Panc1 (cell line): Measurements from ENCODE around the gene NCK2. TPM values are rescaled to one million over a fixed set of nuclear protein-coding genes. Genes with fewer than 3 reads are reported as not detected.

Experiments
- ATAC-seq: fragments of 200-7000 bp; cut with Tn5 transposase; 2 replicates; pipeline ENCODE4 v1.9.1; 2020; ENCODE audit warnings: mild to moderate bottlenecking, moderate library complexity
- BruUV-seq: library from RNA; stranded (reverse); fragments of 400-500 nt; replicated peaks from 2 replicates; lab custom pipeline; 2021; lab: Mats Ljungman, UMichigan
- CTCF ChIA-PET: fragments of 300-600 bp; sonication (Branson Sonifier 250); formaldehyde crosslinking; loops from one replicate; lab custom pipeline; 2022; ENCODE audit warnings: antibody characterized with exemption; lab: Charles Lee
- POLR2A ChIA-PET: fragments of 300-600 bp; sonication (Branson Sonifier 250); formaldehyde crosslinking; loops from one replicate; lab custom pipeline; 2022; ENCODE audit warnings: antibody characterized with exemption; lab: Charles Lee
- DNase-seq: peaks from one replicate; pipeline ENCODE4 v3.0.0-alpha.2; 2010; ENCODE audit warnings: low read depth, low spot score
- H3K27ac ChIP-seq: 2 replicates; pipeline ENCODE4 v1.5.1; 2011; ENCODE audit warnings: mild to moderate bottlenecking, low read length, inconsistent platforms
- H3K27me3 ChIP-seq: fragments of 200-500 bp; sonication (Bioruptor generic); 2 replicates; pipeline ENCODE4 v1.6.0; 2014; ENCODE audit warnings: low read length, inconsistent platforms; ENCODE audit not compliant: control insufficient read depth, insufficient read depth
- H3K36me3 ChIP-seq: fragments of 200-500 bp; sonication (Bioruptor generic); 2 replicates; pipeline ENCODE4 v1.5.1; 2014; ENCODE audit warnings: inconsistent platforms, mild to moderate bottlenecking, low read length, moderate library complexity; ENCODE audit not compliant: control insufficient read depth, insufficient read depth
- H3K4me1 ChIP-seq: 2 replicates; pipeline ENCODE4 v1.5.1; 2011; ENCODE audit warnings: inconsistent platforms, mild to moderate bottlenecking, low read length, moderate library complexity; ENCODE audit not compliant: control insufficient read depth, insufficient read depth
- H3K4me3 ChIP-seq, 2 experiments: 2 replicates each; pipeline ENCODE4 v1.5.1; 2011 to 2012; ENCODE audit warnings: low read depth in 2 of 2, low read length in 2 of 2, mild to moderate bottlenecking in 2 of 2, inconsistent platforms in 1 of 2, moderate library complexity in 1 of 2
- H3K9me3 ChIP-seq: fragments of 200-500 bp; sonication (Bioruptor generic); 2 replicates; pipeline ENCODE4 v1.5.1; 2014; ENCODE audit warnings: low read depth, mild to moderate bottlenecking, inconsistent platforms, low read length, moderate library complexity; ENCODE audit not compliant: control insufficient read depth, insufficient read depth
- POLR2AphosphoS5 ChIP-seq: IDR thresholded peaks from 2 replicates; pipeline ENCODE4 v1.6.1; 2012; ENCODE audit warnings: mild to moderate bottlenecking, low read depth, low read length, moderate library complexity
- REST ChIP-seq, 2 experiments: IDR thresholded peaks; 2 replicates each; pipeline ENCODE4 v1.6.1; 2011 to 2012; ENCODE audit warnings: low read depth in 2 of 2, control low read depth in 1 of 2, low read length in 1 of 2, mild to moderate bottlenecking in 1 of 2, moderate library complexity in 1 of 2; ENCODE audit not compliant: insufficient read depth in 1 of 2
- SIN3A ChIP-seq: IDR thresholded peaks from 2 replicates; pipeline ENCODE4 v1.6.1; 2012; ENCODE audit warnings: low read depth, mild to moderate bottlenecking, low read length, moderate library complexity, borderline replicate concordance; ENCODE audit not compliant: insufficient read depth
- TCF7L2 ChIP-seq: IDR thresholded peaks from 2 replicates; pipeline ENCODE4 v1.6.1; 2011; ENCODE audit warnings: mild to moderate bottlenecking, low read depth, low read length, inconsistent platforms
- in situ Hi-C: cut with HindIII; loops from 2 replicates; pipeline ENCODE4 v1.10.0; 2016; ENCODE audit warnings: low sequenced_read_pairs, low pct_unique_long_range_greater_than_20kb
- intact Hi-C: fragments of 100-400 bp; cut with micrococcal nuclease; formaldehyde crosslinking; loops from one replicate; pipeline ENCODE4 v1.10.0; 2022; ENCODE audit not compliant: unreplicated experiment
- total RNA-seq: library from RNA; stranded (reverse); gene quantifications from one replicate; pipeline ENCODE4 v1.2.1, GENCODE V29; 2021; ENCODE audit not compliant: unreplicated experiment
- TF ChIP-seq, protein P1 (sequence below): fragments of 450-650 bp; IDR thresholded peaks from 2 replicates; pipeline ENCODE4 v1.5.1; 2017; ENCODE audit warnings: mild to moderate bottlenecking

NCK2 gene
- total RNA-seq, 1 experiment from 2014 or later: 60.7 TPM

- CTCF ChIA-PET: no interaction called here
Observed at GRCh38 chr2:105765415-105766299, 20.9 kb downstream of the NCK2 start.

DNA sequence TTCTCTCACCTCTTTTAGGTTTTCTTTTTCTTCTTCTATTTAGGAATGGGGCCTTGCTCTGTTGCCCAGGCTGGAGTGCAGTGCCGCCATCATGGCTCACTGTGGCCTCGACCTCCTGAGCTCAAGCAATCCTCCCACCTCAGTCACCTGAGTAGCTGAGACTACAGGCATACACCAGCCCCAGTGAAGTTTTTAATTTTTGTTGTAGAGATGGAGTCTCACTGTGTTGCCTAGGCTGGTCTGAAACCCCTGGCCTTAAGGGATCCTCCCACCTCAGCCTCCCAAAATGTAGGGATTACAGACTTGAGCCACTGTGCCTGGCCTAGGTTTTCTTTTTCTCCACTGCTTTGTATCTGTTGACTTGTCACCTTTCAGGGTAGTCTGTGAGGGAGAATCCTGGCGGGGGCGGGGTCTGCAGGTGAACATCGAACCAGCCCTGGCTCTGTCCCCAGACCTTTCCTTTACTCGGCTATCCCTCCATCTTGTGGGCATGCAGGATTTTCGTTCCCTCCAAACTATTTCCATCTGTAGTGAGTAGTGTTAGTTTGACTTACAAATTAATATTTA lies 21.7 kb downstream of the NCK2 start:
- H3K4me3 ChIP-seq: no peak overlapping the region
- in situ Hi-C loops (no loop called here), intact Hi-C loops (no loop called here)
- H3K36me3 ChIP-seq: no peaks in the 10 kb centered on the region
- no peaks in the 10 kb centered on the region for H3K9me3 ChIP-seq
- no peak overlapping the region for H3K27ac ChIP-seq
- H3K27me3 ChIP-seq: no peaks in the 10 kb centered on the region
- H3K4me1 ChIP-seq: no peaks in the 10 kb centered on the region
- TF ChIP-seq TCF7L2: no peak
- DNase-seq (no peak), ATAC-seq (no peak)
- no TSS peak for BruUV-seq
- ChIA-PET CTCF (no interaction called here), POLR2A (no interaction called here)

More at GRCh38 chr2:105765415-105766299, 20.9 kb downstream of the NCK2 start:
- no peak overlapping the region for H3K4me3 ChIP-seq
- no TSS peak for BruUV-seq
- H3K27ac ChIP-seq: no peak overlapping the region
- ATAC-seq (no peak), DNase-seq (no peak)
- POLR2A ChIA-PET: no interaction called here
- H3K27me3 ChIP-seq: no peaks in the 10 kb centered on the region
- H3K4me1 ChIP-seq: no peaks in the 10 kb centered on the region
- in situ Hi-C loops: no loop called here
- H3K9me3 ChIP-seq: no peaks in the 10 kb centered on the region
- no peaks in the 10 kb centered on the region for H3K36me3 ChIP-seq
- TF ChIP-seq POLR2AphosphoS5 (no peak), TCF7L2 (no peak), SIN3A (no peak), REST (IDR thresholded peaks at IDR 0.05; ENCODE audit: insufficient read depth in 1 of 2, low read depth in 2 of 2, low read length in 1 of 2) (no peak)
- TF ChIP-seq, protein P1, sequence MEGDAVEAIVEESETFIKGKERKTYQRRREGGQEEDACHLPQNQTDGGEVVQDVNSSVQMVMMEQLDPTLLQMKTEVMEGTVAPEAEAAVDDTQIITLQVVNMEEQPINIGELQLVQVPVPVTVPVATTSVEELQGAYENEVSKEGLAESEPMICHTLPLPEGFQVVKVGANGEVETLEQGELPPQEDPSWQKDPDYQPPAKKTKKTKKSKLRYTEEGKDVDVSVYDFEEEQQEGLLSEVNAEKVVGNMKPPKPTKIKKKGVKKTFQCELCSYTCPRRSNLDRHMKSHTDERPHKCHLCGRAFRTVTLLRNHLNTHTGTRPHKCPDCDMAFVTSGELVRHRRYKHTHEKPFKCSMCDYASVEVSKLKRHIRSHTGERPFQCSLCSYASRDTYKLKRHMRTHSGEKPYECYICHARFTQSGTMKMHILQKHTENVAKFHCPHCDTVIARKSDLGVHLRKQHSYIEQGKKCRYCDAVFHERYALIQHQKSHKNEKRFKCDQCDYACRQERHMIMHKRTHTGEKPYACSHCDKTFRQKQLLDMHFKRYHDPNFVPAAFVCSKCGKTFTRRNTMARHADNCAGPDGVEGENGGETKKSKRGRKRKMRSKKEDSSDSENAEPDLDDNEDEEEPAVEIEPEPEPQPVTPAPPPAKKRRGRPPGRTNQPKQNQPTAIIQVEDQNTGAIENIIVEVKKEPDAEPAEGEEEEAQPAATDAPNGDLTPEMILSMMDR: no peak
- intact Hi-C loops: no loop called here

DNA sequence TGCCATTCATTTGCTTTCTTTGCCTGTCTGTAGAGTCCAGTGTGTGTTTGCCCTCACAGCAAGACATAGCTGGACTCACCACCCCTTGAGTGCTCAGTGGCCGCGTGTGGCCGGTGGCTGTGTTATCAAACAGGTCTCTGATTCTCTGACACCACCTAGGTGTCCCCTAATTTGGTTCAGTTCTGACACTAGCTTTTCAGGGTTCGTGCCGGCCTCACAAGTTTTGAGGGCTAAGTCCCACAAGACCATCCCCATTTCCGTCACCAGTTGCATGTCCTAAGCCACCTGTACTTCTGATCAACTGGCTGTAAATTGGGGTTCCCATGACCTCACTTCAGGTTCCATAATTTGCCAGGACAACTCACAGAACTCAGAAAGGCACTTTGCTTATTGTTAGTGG lies 23.5 kb downstream of the NCK2 start:
- Histone ChIP-seq H3K4me3 (no peak overlapping the region), H3K27ac (no peak overlapping the region), H3K9me3 (no peaks in the 10 kb centered on the region), H3K27me3 (no peaks in the 10 kb centered on the region), H3K4me1 (no peaks in the 10 kb centered on the region), H3K36me3 (no peaks in the 10 kb centered on the region)
- ATAC-seq (no peak), DNase-seq (no peak)
- in situ Hi-C loops (no loop called here), intact Hi-C loops (no loop called here)
- POLR2A ChIA-PET: no interaction called here
- BruUV-seq: no TSS peak
- TF ChIP-seq POLR2AphosphoS5 (no peak), TCF7L2 (no peak), SIN3A (no peak), REST (IDR thresholded peaks at IDR 0.05; ENCODE audit: insufficient read depth in 1 of 2, low read depth in 2 of 2, low read length in 1 of 2) (no peak)
- TF ChIP-seq, protein P1: no peak
- CTCF ChIA-PET: no interaction called here
